ENCODE data around the gene GPATCH1. TPM values are rescaled to one million over a fixed set of nuclear protein-coding genes. Genes with fewer than 3 reads are reported as not detected.
"Not testable (repeated sequence)": the region's sequence is repeated elsewhere in the genome, so short reads cannot be mapped to it uniquely, and the experiment has no call there.

Gene GPATCH1
- total RNA-seq, 2 experiments from 2014 or later, result 9.8 to 10.7 TPM

- no peaks in the 10 kb centered on the region for H4K20me1 ChIP-seq (ENCODE audit: insufficient read depth, low read length)
- H3K4me2 ChIP-seq (ENCODE audit: low read length), result no peak overlapping the region
- H3K9me2 ChIP-seq (ENCODE audit: insufficient read depth, low read length), result no peaks in the 10 kb centered on the region
- no peaks in the 10 kb centered on the region for H3K79me2 ChIP-seq (ENCODE audit: insufficient read depth, low read depth, low read length)
- H2AFZ ChIP-seq (ENCODE audit: low read length), result no peak overlapping the region
- no peak overlapping the region for H3K4me3 ChIP-seq (ENCODE audit: low read depth, low read length, poor library complexity, severe bottlenecking)
- H3K36me3 ChIP-seq (ENCODE audit: insufficient read depth, low read length), result no peaks in the 10 kb centered on the region
- TF ChIP-seq EZH2phosphoT487 (IDR thresholded peaks at IDR 0.05; ENCODE audit: borderline replicate concordance, low read depth, low read length), result no peak
- TF ChIP-seq, protein P1, sequence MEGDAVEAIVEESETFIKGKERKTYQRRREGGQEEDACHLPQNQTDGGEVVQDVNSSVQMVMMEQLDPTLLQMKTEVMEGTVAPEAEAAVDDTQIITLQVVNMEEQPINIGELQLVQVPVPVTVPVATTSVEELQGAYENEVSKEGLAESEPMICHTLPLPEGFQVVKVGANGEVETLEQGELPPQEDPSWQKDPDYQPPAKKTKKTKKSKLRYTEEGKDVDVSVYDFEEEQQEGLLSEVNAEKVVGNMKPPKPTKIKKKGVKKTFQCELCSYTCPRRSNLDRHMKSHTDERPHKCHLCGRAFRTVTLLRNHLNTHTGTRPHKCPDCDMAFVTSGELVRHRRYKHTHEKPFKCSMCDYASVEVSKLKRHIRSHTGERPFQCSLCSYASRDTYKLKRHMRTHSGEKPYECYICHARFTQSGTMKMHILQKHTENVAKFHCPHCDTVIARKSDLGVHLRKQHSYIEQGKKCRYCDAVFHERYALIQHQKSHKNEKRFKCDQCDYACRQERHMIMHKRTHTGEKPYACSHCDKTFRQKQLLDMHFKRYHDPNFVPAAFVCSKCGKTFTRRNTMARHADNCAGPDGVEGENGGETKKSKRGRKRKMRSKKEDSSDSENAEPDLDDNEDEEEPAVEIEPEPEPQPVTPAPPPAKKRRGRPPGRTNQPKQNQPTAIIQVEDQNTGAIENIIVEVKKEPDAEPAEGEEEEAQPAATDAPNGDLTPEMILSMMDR (conservative IDR thresholded peaks at IDR 0.05; ENCODE audit: low read length), result no peak
- H3K9me3 ChIP-seq (ENCODE audit: low read length), result no peaks in the 10 kb centered on the region
- ChIA-PET POLR2A (interaction anchor here (0.7 to 0.9 kb wide), 2 partner anchors 13 to 605 kb away, joined by 3 to 4 read pairs; no protein-coding TSS in a partner anchor), CTCF (ENCODE audit: unreplicated experiment) (no interaction called here)
- H3K27ac ChIP-seq (ENCODE audit: low read depth, low read length, poor library complexity, severe bottlenecking), result no peak overlapping the region
- no peak for DNase-seq (ENCODE audit: low spot score)
- intact Hi-C loops (cut with micrococcal nuclease; ENCODE audit: unreplicated experiment), result no loop called here
- no TSS peak for BruUV-seq (replicated peaks)
- H3K4me1 ChIP-seq (ENCODE audit: insufficient read depth, low read length, poor library complexity, severe bottlenecking), result no peaks in the 10 kb centered on the region
These were observed 45.5 kb upstream of the GPATCH1 start for GRCh38 chr19:33035461-33035860.

- H3K4me2 ChIP-seq (ENCODE audit: low read length); H3K79me2 ChIP-seq (ENCODE audit: insufficient read depth, low read depth, low read length); H3K27ac ChIP-seq (ENCODE audit: low read depth, low read length, poor library complexity, severe bottlenecking); DNase-seq (ENCODE audit: low spot score); BruUV-seq (replicated peaks); H2AFZ ChIP-seq (ENCODE audit: low read length); intact Hi-C loops (cut with micrococcal nuclease; ENCODE audit: unreplicated experiment); H3K4me1 ChIP-seq (ENCODE audit: insufficient read depth, low read length, poor library complexity, severe bottlenecking); CTCF ChIA-PET (ENCODE audit: unreplicated experiment); H3K4me3 ChIP-seq (ENCODE audit: low read depth, low read length, poor library complexity, severe bottlenecking); H4K20me1 ChIP-seq (ENCODE audit: insufficient read depth, low read length); H3K36me3 ChIP-seq (ENCODE audit: insufficient read depth, low read length); H3K9me2 ChIP-seq (ENCODE audit: insufficient read depth, low read length); H3K9me3 ChIP-seq (ENCODE audit: low read length): not testable (repeated sequence)
- POLR2A ChIA-PET, result interaction anchor here (0.5 to 0.9 kb wide), 3 partner anchors 14 to 120 kb away, joined by 3 read pairs; no protein-coding TSS in a partner anchor
These were observed 44.4 kb upstream of the GPATCH1 start for GRCh38 chr19:33036370-33037167.

GRCh38 chr19:33037168-33038025 lies 43.6 kb upstream of the GPATCH1 start:
- CTCF ChIA-PET (ENCODE audit: unreplicated experiment); H3K36me3 ChIP-seq (ENCODE audit: insufficient read depth, low read length); H3K9me3 ChIP-seq (ENCODE audit: low read length); H3K27ac ChIP-seq (ENCODE audit: low read depth, low read length, poor library complexity, severe bottlenecking); DNase-seq (ENCODE audit: low spot score); H3K4me2 ChIP-seq (ENCODE audit: low read length); H3K4me3 ChIP-seq (ENCODE audit: low read depth, low read length, poor library complexity, severe bottlenecking); H3K79me2 ChIP-seq (ENCODE audit: insufficient read depth, low read depth, low read length); BruUV-seq (replicated peaks); H2AFZ ChIP-seq (ENCODE audit: low read length); H3K4me1 ChIP-seq (ENCODE audit: insufficient read depth, low read length, poor library complexity, severe bottlenecking); H4K20me1 ChIP-seq (ENCODE audit: insufficient read depth, low read length); H3K9me2 ChIP-seq (ENCODE audit: insufficient read depth, low read length); intact Hi-C loops (cut with micrococcal nuclease; ENCODE audit: unreplicated experiment): not testable (repeated sequence)
- POLR2A ChIA-PET, result interaction anchor here (0.7 kb wide), 1 partner anchor 52 kb away, joined by 3 read pairs; no protein-coding TSS in a partner anchor

Data from OCI-LY7 (cell line).